Common myeloid progenitor, CD34-positive (primary cell): ENCODE data around the gene SUCLG2.

Experiments used
- CTCF ChIA-PET: fragments of 350-600 bp; sonication (Branson Sonifier 250); formaldehyde crosslinking; loops from one replicate; lab custom pipeline; 2021; ENCODE audit warnings: antibody characterized with exemption; lab: Charles Lee
- POLR2A ChIA-PET: fragments of 350-600 bp; sonication (Branson Sonifier 250); formaldehyde crosslinking; loops from one replicate; lab custom pipeline; 2021; ENCODE audit warnings: antibody characterized with exemption; lab: Charles Lee
- DNase-seq, 3 donors: peaks; one replicate each; pipeline versions ENCODE4 v3.0.0 to v3.0.0-alpha.2; 2013
- H3K27ac ChIP-seq, 2 experiments: 1 replicate in 1 of 2; 2 replicates in 1 of 2; pipeline ENCODE4 v1.7.0; 2013; ENCODE audit warnings: inconsistent platforms in 2 of 2, low read length in 2 of 2, mild to moderate bottlenecking in 2 of 2, low read depth in 1 of 2, moderate library complexity in 1 of 2; ENCODE audit not compliant: severe bottlenecking in 2 of 2, insufficient read depth in 1 of 2, poor library complexity in 1 of 2
- H3K27me3 ChIP-seq, 5 experiments: replicated peaks in 2 of 5; 1 replicate in 3 of 5; 2 replicates in 2 of 5; pipeline versions ENCODE4 v1.6.1 to v1.7.0; 2013; ENCODE audit warnings: low read length in 4 of 5, mild to moderate bottlenecking in 2 of 5, moderate library complexity in 2 of 5, inconsistent platforms in 1 of 5; ENCODE audit not compliant: insufficient read depth in 5 of 5, control insufficient read depth in 4 of 5
- H3K36me3 ChIP-seq, 4 experiments: 1 replicate in 2 of 4; 2 replicates in 2 of 4; pipeline versions ENCODE4 v1.6.1 to v1.7.0; 2013; ENCODE audit warnings: low read length in 3 of 4, control low read depth in 1 of 4, mild to moderate bottlenecking in 1 of 4; ENCODE audit not compliant: control insufficient read depth in 4 of 4, insufficient read depth in 4 of 4
- H3K4me1 ChIP-seq, 4 experiments: 1 replicate in 3 of 4; 2 replicates in 1 of 4; pipeline versions ENCODE4 v1.6.1 to v1.7.1; 2013; ENCODE audit warnings: low read length in 3 of 4, mild to moderate bottlenecking in 3 of 4, control low read depth in 1 of 4, inconsistent platforms in 1 of 4, moderate library complexity in 1 of 4; ENCODE audit not compliant: control insufficient read depth in 4 of 4, insufficient read depth in 4 of 4; ENCODE audit errors: control extremely low read depth in 1 of 4
- H3K4me3 ChIP-seq, 7 experiments: 1 replicate in 4 of 7; 2 replicates in 3 of 7; pipeline versions ENCODE4 v1.5.1 to v1.7.0; 2013; ENCODE audit warnings: mild to moderate bottlenecking in 7 of 7, low read length in 6 of 7, moderate library complexity in 6 of 7, inconsistent platforms in 2 of 7, low read depth in 2 of 7, control low read depth in 1 of 7; ENCODE audit not compliant: insufficient read depth in 4 of 7, control insufficient read depth in 1 of 7; ENCODE audit errors: extremely low read depth in 1 of 7
- H3K9me3 ChIP-seq, 5 experiments: 1 replicate in 4 of 5; 2 replicates in 1 of 5; pipeline versions ENCODE4 v1.6.1 to v1.7.1; 2013; ENCODE audit warnings: low read length in 4 of 5, mild to moderate bottlenecking in 2 of 5, inconsistent platforms in 1 of 5, low read depth in 1 of 5, moderate library complexity in 1 of 5; ENCODE audit not compliant: control insufficient read depth in 4 of 5, insufficient read depth in 2 of 5; ENCODE audit errors: control extremely low read depth in 1 of 5
- WGBS: methylation state at CpG from one replicate; pipeline ENCODE4 v1.1.5; 2013; ENCODE audit not compliant: insufficient coverage; 5-methylcytosine and 5-hydroxymethylcytosine counted together

The SUCLG2 gene

GRCh38 chr3:67329358-67329757, 325.1 kb downstream of the SUCLG2 start:
- no peak for DNase-seq
- ChIA-PET CTCF (interaction anchor here (0.9 kb wide), 1 partner anchor 15 kb away, joined by 3 read pairs; no protein-coding TSS in a partner anchor), POLR2A (no interaction called here)
- Histone ChIP-seq H3K9me3 (peaks cover 0 to 1% (median 0%) of the 10 kb centered on the region in 5 experiments), H3K36me3 (no peaks in the 10 kb centered on the region), H3K27ac (no peak overlapping the region), H3K4me1 (no peaks in the 10 kb centered on the region), H3K4me3 (no peak overlapping the region), H3K27me3 (no peaks in the 10 kb centered on the region)
- WGBS: 96% methylated on average over 2 of the region's 2 CpGs

GRCh38 chr3:67327582-67327981, 326.8 kb downstream of the SUCLG2 start:
- ChIA-PET POLR2A (interaction anchor here (0.7 kb wide), 1 partner anchor 116 kb away, joined by 3 read pairs; no protein-coding TSS in a partner anchor), CTCF (no interaction called here)
- Histone ChIP-seq H3K4me3 (no peak overlapping the region), H3K27me3 (no peaks in the 10 kb centered on the region), H3K9me3 (peaks cover 0 to 1% (median 0%) of the 10 kb centered on the region in 5 experiments), H3K4me1 (no peaks in the 10 kb centered on the region), H3K27ac (no peak overlapping the region), H3K36me3 (no peaks in the 10 kb centered on the region)
- 100% methylated on average over 1 of the region's 2 CpGs for WGBS
- DNase-seq: no peak

GRCh38 chr3:67325231-67325630, 329.2 kb downstream of the SUCLG2 start:
- no peak for DNase-seq
- H3K27me3 ChIP-seq: no peaks in the 10 kb centered on the region
- WGBS: 96% methylated on average over 4 of the region's 6 CpGs
- ChIA-PET POLR2A (no interaction called here), CTCF (no interaction called here)
- H3K4me1 ChIP-seq: no peaks in the 10 kb centered on the region
- no peak overlapping the region for H3K27ac ChIP-seq
- H3K4me3 ChIP-seq: no peak overlapping the region
- peaks cover 0 to 1% (median 0%) of the 10 kb centered on the region in 5 experiments for H3K9me3 ChIP-seq
- H3K36me3 ChIP-seq: no peaks in the 10 kb centered on the region
